ENCODE results near the gene CCT3.

- TF ChIP-seq CTCF (IDR thresholded peaks at IDR 0.05) = no peak
- no peak for TF ChIP-seq JUND (IDR thresholded peaks at IDR 0.05)
- no peak for TF ChIP-seq POLR2AphosphoS5 (IDR thresholded peaks at IDR 0.05; ENCODE audit: low read depth, low read length)
- TF ChIP-seq EZH2phosphoT487 (IDR thresholded peaks at IDR 0.05; ENCODE audit: borderline replicate concordance, low read depth) = no peak
- no peak for TF ChIP-seq MAX (IDR thresholded peaks at IDR 0.05; ENCODE audit: low read depth)
- TF ChIP-seq USF2 (IDR thresholded peaks at IDR 0.05; ENCODE audit: borderline replicate concordance, low read depth, low read length) = no peak
- no peak for TF ChIP-seq REST (IDR thresholded peaks at IDR 0.05; ENCODE audit: low read depth, low read length)
- no peak for TF ChIP-seq IRF3 (IDR thresholded peaks at IDR 0.05; ENCODE audit: low read depth, low read length)
- no peak for TF ChIP-seq GABPA (IDR thresholded peaks at IDR 0.05; ENCODE audit: low read depth)
- no peak for TF ChIP-seq TAF1 (IDR thresholded peaks at IDR 0.05; ENCODE audit: borderline replicate concordance, low read depth, low read length)
- TF ChIP-seq SIN3A (IDR thresholded peaks at IDR 0.05; ENCODE audit: borderline replicate concordance, low read depth, low read length) = no peak
Measured at GRCh38 chr1:156384007-156384406, 45.9 kb upstream of the CCT3 start.
